HepG2 (cell line): ENCODE data around the gene MVB12A. TPM values are rescaled to one million over a fixed set of nuclear protein-coding genes. Genes with fewer than 3 reads are reported as not detected.

Experiments
- BRCA1 ChIP-seq: sonication (generic); formaldehyde crosslinking; IDR thresholded peaks from 2 replicates; pipeline ENCODE4 v1.4.0; 2020; ENCODE audit warnings: missing genetic modification reagents
- CCAR2 ChIP-seq: fragments of 200-400 bp; formaldehyde crosslinking; optimal IDR thresholded peaks from 2 replicates; pipeline ENCODE3; 2018; ENCODE audit warnings: low read depth, mild to moderate bottlenecking, low read length, moderate library complexity
- GABPB1 ChIP-seq: IDR thresholded peaks from 2 replicates; pipeline ENCODE4 v1.6.1; 2016; ENCODE audit warnings: mild to moderate bottlenecking, missing genetic modification reagents, moderate library complexity, missing compliant biosample characterization
- POLR2AphosphoS5 ChIP-seq: IDR thresholded peaks from 2 replicates; pipeline ENCODE4 v1.6.1; 2012; ENCODE audit warnings: low read depth, low read length
- REL ChIP-seq: sonication (generic); formaldehyde crosslinking; conservative IDR thresholded peaks from 2 replicates; pipeline ENCODE4 v1.8.0; 2022; ENCODE audit warnings: mild to moderate bottlenecking, missing genetic modification reagents, moderate library complexity
- RORA ChIP-seq: sonication (generic); formaldehyde crosslinking; IDR thresholded peaks from 2 replicates; pipeline ENCODE4 v1.5.0; 2020; ENCODE audit warnings: mild to moderate bottlenecking, missing genetic modification reagents, moderate library complexity
- SMAD1 ChIP-seq: sonication (generic); formaldehyde crosslinking; IDR thresholded peaks from 2 replicates; pipeline ENCODE4 v1.4.0; 2020; ENCODE audit warnings: missing genetic modification reagents, low read depth, mild to moderate bottlenecking, borderline replicate concordance
- XRCC5 ChIP-seq: fragments of 200-400 bp; formaldehyde crosslinking; optimal IDR thresholded peaks from 2 replicates; pipeline ENCODE3; 2017; ENCODE audit warnings: mild to moderate bottlenecking, low read length
- ZC3H4 ChIP-seq: sonication (generic); formaldehyde crosslinking; IDR thresholded peaks from 2 replicates; pipeline ENCODE4 v1.4.0; 2020; ENCODE audit warnings: missing genetic modification reagents, borderline replicate concordance
- ZFP41 ChIP-seq: sonication (generic); formaldehyde crosslinking; IDR thresholded peaks from 2 replicates; pipeline ENCODE4 v1.4.0; 2020; ENCODE audit warnings: mild to moderate bottlenecking, missing genetic modification reagents, borderline replicate concordance
- ZNF431 ChIP-seq: sonication (generic); formaldehyde crosslinking; IDR thresholded peaks from 2 replicates; pipeline ENCODE4 v1.9.0; 2022; ENCODE audit warnings: missing genetic modification reagents, low read depth, mild to moderate bottlenecking, borderline replicate concordance
- ZNF644 ChIP-seq: IDR thresholded peaks from 2 replicates; pipeline ENCODE4 v1.6.1; 2016; ENCODE audit warnings: low read depth
- ZNF652 ChIP-seq: IDR thresholded peaks from 2 replicates; pipeline ENCODE4 v1.6.1; 2016; ENCODE audit warnings: low read depth, borderline replicate concordance
- ZNF790 ChIP-seq: sonication (generic); formaldehyde crosslinking; IDR thresholded peaks from 2 replicates; pipeline ENCODE4 v1.8.0; 2022; ENCODE audit warnings: missing genetic modification reagents, mild to moderate bottlenecking, borderline replicate concordance
- polyA plus RNA-seq, 8 experiments: library from polyadenylated mRNA; depleted of rRNA in 3 of 8; stranded (reverse) in 7 of 8; unstranded in 1 of 8; fragments of >200 nt; fragmentation: Illumina TruSeq in 4 of 8; extraction: Trizol in 4 of 8; gene quantifications; 2 replicates each; pipeline versions ENCODE4 v1.2.1 to v1.2.3, GENCODE V29; 2011 to 2016; ENCODE audit warnings: low read depth in 4 of 8, missing spikeins in 1 of 8, mixed read lengths in 1 of 8; ENCODE audit not compliant: insufficient read depth in 1 of 8
- total RNA-seq, 5 experiments: library from RNA; depleted of rRNA; stranded (reverse); fragments of >200 nt; fragmentation: Illumina TruSeq; extraction: Trizol; gene quantifications; 2 replicates each; pipeline ENCODE4 v1.2.3, GENCODE V29; 2016; ENCODE audit warnings: low read depth in 1 of 5
- TF ChIP-seq, protein P1 (sequence below): sonication (generic); formaldehyde crosslinking; IDR thresholded peaks from 2 replicates; pipeline ENCODE4 v1.4.0; 2020; ENCODE audit warnings: mild to moderate bottlenecking, missing genetic modification reagents
- TF ChIP-seq, protein P2 (sequence below): sonication (generic); formaldehyde crosslinking; IDR thresholded peaks from 2 replicates; pipeline ENCODE4 v1.5.0; 2020; ENCODE audit warnings: missing genetic modification reagents
- TF ChIP-seq, protein P3 (sequence below): sonication (generic); formaldehyde crosslinking; IDR thresholded peaks from 2 replicates; pipeline ENCODE4 v1.9.0; 2021; ENCODE audit warnings: missing genetic modification reagents, borderline replicate concordance
- TF ChIP-seq, protein P4 (sequence below), 2 experiments: fragments of 450-650 bp in 1 of 2; sonication (generic) in 1 of 2; formaldehyde crosslinking; IDR thresholded peaks; 2 replicates each; pipeline versions ENCODE4 v1.5.0 to v1.8.0; 2020 to 2022; ENCODE audit warnings: mild to moderate bottlenecking in 1 of 2, missing genetic modification reagents in 1 of 2

The MVB12A gene
- total and polyA plus RNA-seq, 2 of the 13 experiments (the other 11 are each of a cell fraction or from before 2014, with no cell fraction given), result 35.7 to 36.1 TPM

DNA sequence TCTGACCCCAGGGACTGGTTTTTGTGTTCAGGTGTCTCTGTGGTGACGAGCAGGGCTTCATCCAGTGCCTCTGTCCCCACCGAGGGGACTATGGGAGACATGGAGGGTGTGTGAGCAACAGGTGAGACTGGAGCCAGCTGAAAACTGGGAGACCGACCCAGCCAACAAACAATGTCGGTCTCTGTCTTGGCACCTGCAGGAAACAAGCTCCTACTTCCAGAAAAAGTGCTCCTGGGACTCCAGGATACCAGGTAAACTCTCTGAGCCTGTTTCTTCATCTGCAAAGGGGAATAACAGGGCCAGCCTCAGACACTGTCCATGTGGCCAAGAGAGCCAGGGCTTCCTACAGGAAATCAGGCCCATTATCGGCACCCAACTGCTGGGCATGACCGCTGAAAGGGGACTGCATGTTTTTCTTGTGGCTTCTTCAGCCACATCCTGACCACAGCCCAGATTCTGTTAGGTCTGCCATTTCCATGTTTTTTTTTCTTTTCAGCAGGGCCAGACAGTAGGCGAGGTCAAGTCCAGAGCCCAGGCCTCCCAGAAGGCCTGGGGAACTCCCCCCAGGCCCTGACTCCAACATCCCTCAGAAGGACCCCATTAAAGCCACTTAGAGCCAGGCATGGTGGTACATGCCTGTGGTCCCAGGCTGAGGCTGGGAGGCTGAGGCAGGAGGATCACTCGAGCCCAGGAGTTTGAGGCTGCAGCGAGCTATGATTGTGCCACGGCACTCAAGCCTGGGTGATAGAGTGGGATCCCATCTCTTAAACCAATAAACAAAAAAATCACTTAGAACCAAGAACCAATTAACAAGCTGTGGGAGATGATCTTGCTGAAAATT, 13.6 kb upstream of the MVB12A start (continued):
- TF ChIP-seq RORA (no peak), ZNF790 (CRISPR knock-in tag) (no peak), XRCC5 (no peak), ZNF652 (no peak), GABPB1 (CRISPR knock-in tag) (no peak), POLR2AphosphoS5 (peak; percentile 12), SMAD1 (CRISPR knock-in tag) (no peak), ZNF431 (CRISPR knock-in tag) (no peak), CCAR2 (no peak), ZFP41 (CRISPR knock-in tag) (no peak), REL (no peak), BRCA1 (CRISPR knock-in tag) (no peak), ZNF644 (no peak), ZC3H4 (CRISPR knock-in tag) (no peak; the same call in 1 of the 2 replicates)
- TF ChIP-seq, protein P1, sequence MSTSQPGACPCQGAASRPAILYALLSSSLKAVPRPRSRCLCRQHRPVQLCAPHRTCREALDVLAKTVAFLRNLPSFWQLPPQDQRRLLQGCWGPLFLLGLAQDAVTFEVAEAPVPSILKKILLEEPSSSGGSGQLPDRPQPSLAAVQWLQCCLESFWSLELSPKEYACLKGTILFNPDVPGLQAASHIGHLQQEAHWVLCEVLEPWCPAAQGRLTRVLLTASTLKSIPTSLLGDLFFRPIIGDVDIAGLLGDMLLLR (CRISPR knock-in tag), result no peak
- TF ChIP-seq, protein P2, sequence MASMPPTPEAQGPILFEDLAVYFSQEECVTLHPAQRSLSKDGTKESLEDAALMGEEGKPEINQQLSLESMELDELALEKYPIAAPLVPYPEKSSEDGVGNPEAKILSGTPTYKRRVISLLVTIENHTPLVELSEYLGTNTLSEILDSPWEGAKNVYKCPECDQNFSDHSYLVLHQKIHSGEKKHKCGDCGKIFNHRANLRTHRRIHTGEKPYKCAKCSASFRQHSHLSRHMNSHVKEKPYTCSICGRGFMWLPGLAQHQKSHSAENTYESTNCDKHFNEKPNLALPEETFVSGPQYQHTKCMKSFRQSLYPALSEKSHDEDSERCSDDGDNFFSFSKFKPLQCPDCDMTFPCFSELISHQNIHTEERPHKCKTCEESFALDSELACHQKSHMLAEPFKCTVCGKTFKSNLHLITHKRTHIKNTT (CRISPR knock-in tag), result no peak
- TF ChIP-seq, protein P3, sequence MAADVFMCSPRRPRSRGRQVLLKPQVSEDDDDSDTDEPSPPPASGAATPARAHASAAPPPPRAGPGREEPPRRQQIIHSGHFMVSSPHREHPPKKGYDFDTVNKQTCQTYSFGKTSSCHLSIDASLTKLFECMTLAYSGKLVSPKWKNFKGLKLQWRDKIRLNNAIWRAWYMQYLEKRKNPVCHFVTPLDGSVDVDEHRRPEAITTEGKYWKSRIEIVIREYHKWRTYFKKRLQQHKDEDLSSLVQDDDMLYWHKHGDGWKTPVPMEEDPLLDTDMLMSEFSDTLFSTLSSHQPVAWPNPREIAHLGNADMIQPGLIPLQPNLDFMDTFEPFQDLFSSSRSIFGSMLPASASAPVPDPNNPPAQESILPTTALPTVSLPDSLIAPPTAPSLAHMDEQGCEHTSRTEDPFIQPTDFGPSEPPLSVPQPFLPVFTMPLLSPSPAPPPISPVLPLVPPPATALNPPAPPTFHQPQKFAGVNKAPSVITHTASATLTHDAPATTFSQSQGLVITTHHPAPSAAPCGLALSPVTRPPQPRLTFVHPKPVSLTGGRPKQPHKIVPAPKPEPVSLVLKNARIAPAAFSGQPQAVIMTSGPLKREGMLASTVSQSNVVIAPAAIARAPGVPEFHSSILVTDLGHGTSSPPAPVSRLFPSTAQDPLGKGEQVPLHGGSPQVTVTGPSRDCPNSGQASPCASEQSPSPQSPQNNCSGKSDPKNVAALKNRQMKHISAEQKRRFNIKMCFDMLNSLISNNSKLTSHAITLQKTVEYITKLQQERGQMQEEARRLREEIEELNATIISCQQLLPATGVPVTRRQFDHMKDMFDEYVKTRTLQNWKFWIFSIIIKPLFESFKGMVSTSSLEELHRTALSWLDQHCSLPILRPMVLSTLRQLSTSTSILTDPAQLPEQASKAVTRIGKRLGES (CRISPR knock-in tag), result 0 out of 2 replicates have a peak, but pooled peaks have one; percentile 5
- TF ChIP-seq, protein P4, sequence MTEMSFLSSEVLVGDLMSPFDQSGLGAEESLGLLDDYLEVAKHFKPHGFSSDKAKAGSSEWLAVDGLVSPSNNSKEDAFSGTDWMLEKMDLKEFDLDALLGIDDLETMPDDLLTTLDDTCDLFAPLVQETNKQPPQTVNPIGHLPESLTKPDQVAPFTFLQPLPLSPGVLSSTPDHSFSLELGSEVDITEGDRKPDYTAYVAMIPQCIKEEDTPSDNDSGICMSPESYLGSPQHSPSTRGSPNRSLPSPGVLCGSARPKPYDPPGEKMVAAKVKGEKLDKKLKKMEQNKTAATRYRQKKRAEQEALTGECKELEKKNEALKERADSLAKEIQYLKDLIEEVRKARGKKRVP (CRISPR knock-in tag; IDR thresholded peaks at IDR 0.05), result no peak
